Measurements from ENCODE around the gene RTL9. TPM values are rescaled to one million over a fixed set of nuclear protein-coding genes. Genes with fewer than 3 reads are reported as not detected.

RTL9 gene
- total RNA-seq, 4 donors from 2014 or later, result 0.17 to 0.49 (median 0.30) TPM

DNA sequence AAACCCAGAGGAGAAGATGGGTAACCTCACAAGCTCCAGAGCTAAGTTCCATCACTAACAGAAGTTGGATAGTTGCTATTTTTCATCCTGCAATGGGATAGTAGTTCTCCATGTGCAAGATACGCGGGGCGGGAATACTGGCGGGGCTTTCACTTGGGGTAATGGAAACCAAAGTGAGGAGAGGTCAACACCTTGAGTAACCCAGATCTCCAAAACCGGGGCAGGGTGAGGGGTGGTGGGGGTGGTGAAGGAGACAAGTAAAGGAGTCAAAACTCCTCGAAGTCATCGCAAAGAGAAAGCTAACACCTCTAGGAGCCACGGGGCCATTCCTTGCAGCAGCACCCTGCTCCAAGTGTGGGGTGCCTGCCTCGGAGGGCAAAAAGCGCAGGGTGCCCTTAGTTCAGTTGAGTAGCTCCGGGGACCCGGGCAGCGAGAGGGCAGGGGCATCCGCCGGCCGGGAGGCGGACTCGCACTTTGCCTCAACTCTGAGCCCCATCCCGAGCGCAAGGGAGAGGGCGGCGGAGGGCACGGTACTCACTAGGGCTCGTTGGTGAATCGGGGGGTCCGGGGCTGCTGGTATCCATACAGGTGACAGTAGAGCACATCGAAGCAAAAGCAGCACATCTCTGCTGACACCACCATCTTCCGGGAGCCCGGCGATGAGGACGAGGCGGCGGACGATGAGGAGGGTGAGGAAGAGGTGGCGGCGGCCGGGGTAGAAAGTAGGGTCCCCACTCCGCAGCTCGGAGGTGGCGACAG lies 41.4 kb upstream of the RTL9 start:
- TF ChIP-seq, protein P1, sequence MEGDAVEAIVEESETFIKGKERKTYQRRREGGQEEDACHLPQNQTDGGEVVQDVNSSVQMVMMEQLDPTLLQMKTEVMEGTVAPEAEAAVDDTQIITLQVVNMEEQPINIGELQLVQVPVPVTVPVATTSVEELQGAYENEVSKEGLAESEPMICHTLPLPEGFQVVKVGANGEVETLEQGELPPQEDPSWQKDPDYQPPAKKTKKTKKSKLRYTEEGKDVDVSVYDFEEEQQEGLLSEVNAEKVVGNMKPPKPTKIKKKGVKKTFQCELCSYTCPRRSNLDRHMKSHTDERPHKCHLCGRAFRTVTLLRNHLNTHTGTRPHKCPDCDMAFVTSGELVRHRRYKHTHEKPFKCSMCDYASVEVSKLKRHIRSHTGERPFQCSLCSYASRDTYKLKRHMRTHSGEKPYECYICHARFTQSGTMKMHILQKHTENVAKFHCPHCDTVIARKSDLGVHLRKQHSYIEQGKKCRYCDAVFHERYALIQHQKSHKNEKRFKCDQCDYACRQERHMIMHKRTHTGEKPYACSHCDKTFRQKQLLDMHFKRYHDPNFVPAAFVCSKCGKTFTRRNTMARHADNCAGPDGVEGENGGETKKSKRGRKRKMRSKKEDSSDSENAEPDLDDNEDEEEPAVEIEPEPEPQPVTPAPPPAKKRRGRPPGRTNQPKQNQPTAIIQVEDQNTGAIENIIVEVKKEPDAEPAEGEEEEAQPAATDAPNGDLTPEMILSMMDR (IDR thresholded peaks at IDR 0.05; ENCODE audit: low read depth), result no peak

DNA sequence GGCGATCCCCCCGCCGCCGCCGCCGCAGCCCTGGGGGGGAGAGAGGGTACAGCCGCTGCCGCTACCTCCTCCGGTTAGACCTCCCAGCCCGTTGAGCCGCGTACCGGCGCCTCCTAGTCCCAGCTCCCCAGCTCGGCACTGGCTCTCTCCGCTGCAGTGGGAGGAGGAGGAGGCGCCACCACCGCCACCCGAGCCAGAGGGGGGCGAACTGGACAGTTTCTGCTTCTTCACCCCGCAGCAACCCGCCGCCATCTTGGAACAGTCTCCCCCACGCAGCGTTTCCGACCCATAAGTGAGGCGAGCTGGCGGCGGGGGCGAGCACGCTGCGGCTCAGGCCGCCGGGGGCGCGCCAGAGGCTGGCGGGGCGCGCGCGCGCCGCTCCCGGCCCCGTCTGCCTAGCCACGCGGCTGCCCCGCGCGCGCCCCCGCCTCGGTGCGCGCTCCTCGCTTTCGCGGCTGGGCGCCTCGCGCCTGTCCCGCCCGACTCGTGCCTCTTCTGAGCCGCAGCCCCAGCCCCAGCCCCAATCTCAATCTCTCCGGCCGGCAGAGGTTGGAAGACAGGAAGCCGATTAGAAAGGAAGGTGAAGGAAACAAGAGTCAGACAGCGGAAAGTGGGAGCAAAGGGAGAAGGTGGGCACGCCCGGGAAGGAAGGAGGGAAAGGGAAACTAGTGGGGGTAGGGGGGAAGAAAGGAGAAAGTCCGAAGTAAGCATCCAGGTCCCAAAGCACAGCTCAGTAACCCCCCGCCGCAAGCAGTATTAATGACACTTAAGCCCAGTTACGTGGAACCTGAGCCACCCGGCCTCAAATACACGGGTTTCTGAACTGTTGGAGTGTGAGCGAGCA lies 40.6 kb upstream of the RTL9 start, which contains the start of gene AMMECR1:
AMMECR1 (minus strand) TSS at position 266 of the 844 bp plus-strand sequence; CDS start at position 252, 14 bp downstream.
- TF ChIP-seq, protein P1 (IDR thresholded peaks at IDR 0.05; ENCODE audit: low read depth), result no peak

DNA sequence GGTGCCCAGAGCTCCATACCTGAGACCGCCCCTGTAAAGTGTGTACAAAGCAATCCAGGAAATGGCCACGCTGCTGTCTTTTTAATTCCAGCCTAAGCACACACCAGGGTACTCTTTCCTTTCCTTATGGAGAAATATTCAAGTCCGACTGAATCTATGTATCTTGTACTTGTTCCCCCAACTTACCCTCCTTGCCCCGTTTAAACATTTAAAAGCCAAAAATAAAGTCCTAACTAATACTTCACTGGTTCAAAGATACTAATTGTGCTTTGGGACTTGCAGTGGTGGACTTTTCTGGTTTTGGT lies 40.0 kb upstream of the RTL9 start:
- TF ChIP-seq, protein P1 (IDR thresholded peaks at IDR 0.05; ENCODE audit: low read depth), result no peak

DNA sequence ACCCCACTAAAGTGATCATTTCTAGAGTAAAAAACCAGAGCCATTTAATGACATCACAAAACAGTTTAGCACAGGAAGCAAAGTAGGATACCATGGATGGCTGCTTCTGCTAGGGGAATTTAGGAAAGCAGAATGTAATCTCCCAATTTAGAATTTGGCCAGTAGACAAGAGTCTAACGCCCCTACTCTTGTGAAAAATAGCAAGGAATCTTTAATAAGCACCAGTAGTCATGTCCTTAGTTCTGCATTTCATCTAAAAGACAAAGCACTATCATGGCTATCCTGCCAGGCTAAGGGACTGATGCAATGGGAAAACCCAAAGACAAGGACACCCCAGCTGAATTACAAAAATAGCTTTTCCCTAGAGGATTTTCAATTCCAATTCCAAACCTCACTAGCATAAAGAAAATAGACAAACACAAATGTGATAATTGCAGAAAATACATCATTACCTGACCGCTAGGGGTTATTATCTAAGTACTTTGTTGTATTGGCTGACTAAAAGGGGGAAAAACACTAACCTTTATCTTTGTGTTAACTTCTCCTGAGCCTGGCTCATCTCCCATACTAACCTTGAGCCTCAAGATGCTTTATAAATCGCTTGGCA lies 38.2 kb upstream of the RTL9 start:
- TF ChIP-seq, protein P1 (IDR thresholded peaks at IDR 0.05; ENCODE audit: low read depth), result no peak

DNA sequence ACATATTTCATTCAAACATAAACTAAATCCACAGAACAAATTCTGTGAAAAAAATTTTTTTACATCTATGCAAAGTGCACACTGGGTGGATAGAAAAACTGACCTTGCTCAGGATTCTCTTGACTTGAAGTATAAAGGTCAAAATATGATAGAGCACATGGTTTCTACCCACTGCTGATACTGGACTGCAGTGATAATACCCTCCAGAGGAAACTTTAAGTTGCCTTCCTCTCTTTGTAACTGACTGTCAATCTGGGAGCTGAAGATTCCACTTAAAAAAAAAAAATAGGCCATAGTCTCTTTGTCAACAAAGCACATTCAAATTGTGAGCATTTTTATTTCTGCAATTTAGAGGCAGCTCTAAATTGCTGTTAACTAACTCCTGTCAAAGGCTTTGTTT lies 37.6 kb upstream of the RTL9 start:
- TF ChIP-seq, protein P1 (IDR thresholded peaks at IDR 0.05; ENCODE audit: low read depth), result no peak

DNA sequence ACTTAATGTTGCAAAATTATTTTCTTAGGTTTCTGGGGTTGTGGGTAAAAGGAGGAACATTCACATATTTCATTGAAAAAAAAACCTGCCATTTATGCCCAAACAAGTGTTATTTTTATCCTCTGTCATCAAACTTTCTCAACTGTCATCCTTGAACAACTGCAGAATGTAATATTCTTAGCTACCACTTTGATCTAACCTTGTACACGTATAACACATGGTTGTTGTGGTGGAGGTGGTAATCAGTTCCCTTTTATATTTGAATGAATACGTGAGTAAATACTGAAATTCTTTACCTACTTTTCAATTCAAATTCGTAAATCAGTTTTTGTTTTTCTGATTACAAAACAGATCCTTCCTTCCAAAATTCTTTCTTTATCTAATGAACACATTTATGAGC lies 37.0 kb upstream of the RTL9 start:
- TF ChIP-seq, protein P1 (IDR thresholded peaks at IDR 0.05; ENCODE audit: low read depth), result no peak

DNA sequence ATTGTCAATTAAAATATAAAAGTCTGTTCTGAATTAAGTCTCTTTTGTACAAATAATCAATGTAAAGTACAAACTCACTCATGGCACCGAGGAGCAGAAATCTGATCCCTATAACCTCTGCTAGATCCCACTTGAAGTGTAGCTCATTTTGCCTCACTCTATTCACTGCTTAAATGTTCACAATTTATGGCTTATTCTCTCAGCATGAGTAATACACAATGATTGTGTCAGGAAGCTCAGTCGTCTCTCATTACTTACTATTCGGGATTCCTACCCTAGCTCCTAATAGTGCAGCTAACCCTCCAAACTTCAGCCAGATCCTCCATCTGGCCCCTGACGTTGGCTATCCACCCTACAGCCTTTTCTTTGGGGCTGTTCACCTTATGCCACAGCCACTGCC lies 36.0 kb upstream of the RTL9 start:
- TF ChIP-seq, protein P1 (IDR thresholded peaks at IDR 0.05; ENCODE audit: low read depth), result no peak
